NCI-H82 (cell line): ENCODE results near the gene ACVR1.
A peak's percentile ranks its signal among the peaks of the same experiment; 100 is the strongest.

Experiments used
- DNase-seq: peaks from one replicate; lab custom pipeline; 2025; lab: John Stamatoyannopoulos, UW

The ACVR1 gene

DNA sequence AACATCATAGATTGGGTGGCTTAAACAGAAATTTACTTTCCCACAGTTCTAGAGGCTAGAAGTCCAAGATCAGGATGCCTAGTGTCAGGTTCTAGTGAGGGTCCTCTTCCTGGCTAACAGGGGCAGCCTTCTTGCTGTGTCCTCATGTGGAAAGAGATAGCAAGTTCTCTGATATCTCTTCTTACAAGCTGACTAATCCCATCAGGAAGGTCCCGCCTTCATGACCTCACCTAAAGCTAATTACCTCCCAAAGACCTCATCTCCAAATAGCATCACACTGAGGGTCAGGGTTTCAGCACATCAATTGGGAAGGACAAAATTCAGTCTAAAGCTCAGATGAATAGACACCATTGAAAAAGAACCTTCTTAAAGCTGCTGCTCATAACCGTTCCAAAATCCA lies 22.9 kb downstream of the ACVR1 start:
- peak; percentile 82 for DNase-seq

DNA sequence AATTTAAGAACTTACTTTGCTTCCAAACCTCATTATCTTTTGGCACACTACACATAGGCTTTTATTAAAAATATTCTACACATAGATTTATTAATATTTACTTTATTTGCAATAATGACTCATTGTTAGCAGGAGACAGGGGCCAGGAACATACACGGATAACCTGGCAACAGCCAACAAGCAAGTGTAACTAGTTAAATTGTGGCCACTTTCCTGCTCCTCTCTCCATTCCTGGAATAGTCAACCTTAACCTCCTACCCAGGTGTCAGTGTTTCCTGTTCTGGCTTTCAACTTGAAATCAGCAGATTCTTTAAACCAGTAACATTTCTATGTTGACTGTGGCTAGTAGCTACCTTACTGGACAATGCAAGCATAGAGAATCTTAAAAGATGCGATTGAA lies 26.5 kb downstream of the ACVR1 start:
- no peak for DNase-seq

DNA sequence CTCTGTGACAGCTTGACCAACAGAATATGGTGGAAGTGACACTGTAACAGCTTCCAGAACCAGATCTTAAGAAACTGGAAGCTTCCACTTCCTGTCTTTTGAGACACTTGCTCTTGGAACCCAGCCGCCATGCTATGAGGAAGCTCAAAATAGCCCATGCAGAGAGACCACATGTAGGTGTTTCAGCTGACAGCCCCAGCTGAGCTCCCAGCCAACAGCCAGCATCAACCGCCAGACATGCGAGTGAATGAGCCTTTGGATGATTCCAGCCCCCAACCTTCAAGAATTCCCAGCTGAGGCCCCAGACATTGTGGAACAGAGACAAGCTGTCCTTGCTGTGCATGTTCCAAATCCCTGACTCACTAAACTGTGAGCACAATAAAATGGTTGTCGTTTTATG lies 27.9 kb downstream of the ACVR1 start:
- DNase-seq, result no peak

DNA sequence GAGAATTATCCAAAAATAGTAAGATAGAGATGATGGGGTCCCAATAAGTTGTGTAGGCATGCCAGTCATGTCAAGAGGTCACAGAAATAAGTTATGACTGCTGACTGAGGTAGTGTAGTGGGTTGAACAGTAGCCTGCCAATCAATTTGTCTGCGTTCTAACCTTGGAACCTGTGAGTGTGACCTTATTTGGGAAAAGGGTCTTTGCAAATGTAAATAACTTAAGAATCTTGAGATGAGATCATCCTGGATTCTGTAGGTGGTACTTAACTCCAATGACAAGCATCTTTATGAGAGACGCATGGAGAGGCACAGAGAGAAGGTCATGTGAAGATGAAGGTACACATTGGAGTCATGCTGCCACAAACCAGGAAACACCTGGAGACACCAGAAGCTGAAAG lies 31.0 kb downstream of the ACVR1 start:
- DNase-seq, result peak; percentile 26

DNA sequence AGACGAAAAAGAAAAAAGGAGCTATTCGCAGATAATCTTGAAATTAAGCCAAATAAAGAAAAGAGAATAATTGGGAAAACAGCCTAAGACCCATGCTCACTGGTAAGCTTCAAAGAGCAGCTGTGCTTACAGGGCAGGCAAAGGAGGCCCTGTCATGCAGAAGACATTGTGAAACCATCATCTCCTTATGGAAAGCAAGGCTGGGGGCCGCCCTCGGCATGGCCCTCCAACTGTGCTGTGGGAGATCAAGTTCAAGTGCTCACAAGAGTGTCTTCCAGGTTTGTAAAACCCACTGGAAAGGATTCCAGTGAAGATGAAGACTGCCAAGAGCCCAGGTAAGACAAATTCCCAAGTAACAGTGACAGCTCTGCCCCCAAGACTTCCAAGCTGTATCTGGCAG lies 32.2 kb downstream of the ACVR1 start:
- no peak for DNase-seq

DNA sequence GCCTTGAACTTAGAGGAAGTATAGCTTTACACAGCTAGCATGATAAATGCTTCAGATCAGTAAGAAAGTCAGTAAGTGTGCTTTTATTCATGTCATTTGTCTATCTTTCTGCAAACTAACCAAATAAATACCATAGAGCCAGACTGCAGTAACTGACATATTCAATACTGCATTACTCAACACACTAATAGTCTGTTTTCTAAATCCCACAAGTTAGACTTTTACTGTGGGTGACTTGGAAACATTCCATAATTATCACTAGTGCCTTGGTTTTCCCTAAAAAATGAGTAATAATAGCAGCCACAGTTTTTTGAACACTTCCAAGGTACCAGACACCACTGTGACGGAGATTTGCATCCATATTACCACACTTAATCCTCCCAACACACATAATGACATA lies 33.0 kb downstream of the ACVR1 start:
- DNase-seq, result no peak

DNA sequence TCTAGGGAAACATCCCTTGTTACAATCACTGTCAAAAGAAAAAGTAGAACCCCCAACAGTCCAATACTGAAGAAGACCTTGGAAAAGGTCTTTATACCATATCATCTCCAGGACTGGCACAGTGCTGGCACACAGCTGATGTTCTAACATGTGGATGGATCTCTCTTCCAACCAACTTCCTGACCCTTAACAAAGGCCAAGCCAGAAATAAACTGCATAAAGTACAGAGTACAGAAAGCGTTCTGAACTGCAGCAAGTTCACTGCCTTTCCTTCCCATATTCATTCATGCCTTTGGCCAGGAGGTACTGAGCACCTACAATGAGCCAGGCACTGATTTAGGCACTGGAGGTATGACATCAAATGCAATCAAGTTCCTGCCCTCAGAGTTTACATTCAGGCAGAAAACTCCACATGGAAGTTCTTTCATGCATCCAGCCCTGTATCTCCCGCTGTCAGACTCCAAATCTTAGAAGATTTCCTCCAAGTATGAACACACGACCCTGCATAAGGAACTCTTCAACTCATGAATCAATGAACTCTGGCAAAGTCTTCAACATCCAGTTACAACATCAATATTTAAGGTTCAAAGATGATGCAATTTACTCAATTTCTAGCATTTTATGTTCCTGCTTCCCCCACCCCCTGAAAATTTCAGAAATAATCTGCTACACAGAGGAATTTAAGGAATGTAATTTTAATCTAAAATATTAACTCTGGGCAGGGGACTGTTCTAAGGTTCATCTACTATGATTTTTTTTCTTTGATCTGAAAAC lies 33.8 kb downstream of the ACVR1 start:
- DNase-seq, result no peak

DNA sequence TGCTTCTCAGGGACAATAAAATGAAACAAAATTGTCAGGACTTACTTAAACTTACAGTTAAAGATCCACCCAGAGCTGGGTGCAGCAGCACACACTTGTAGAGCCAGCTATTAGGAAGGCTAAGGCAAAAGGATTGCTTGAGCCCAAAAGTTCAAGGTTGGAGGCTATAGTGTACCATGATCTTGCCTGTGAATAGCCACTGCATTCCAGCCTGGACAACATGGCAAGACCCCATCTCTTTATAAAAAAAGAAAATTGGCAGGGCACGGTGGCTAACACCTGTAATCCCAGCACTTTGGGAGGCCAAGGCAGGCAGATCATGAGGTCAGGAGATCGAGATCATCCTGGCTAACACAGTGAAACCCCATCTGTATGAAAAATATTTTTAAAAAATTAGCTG lies 34.6 kb downstream of the ACVR1 start:
- no peak for DNase-seq

DNA sequence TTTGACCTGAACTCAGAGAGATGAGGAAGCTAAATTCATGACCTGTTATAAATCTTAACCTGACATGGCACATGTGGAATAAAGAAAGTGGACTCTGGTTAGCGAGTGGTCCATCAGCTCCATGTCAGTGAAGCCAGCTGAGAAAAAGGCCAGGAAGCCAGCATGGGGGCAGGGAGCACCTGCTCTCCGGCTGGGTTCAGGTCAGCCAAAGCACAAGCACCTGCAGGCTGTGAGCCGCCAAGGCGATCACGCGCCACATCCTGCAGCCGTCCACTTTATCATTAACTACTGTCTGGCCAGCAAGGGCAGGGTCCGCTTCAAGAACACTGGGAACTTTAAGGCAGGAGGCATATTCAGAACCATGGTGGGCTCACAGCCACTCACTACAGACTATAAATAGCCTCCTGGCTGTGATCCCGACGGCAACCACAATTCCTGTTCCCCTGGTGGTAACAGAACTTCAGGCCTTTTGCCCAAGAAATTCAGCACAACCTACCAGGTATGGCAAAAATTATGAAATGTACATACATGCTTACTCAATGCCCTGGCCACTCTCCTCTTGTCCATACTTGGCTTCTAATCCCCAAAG lies 35.5 kb downstream of the ACVR1 start:
- no peak for DNase-seq

DNA sequence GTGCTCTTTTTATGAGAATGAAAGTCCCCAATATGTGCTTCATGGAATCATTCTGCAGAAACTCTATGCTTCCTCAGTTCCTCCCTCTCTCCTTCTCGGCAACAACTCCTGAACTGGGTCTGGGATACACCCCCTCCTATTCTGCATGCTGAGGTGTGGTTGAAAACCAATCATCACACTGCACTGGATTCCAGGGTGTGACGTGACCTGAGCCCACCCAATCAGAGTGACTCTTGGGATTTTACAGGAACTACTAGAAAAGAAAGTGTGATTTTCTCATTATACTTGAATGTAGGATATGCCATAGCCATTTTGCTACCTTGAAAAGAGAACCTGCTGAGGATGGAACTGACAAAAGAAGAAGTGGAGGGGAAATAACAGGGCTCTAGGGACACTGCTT lies 36.3 kb downstream of the ACVR1 start:
- DNase-seq, result no peak

DNA sequence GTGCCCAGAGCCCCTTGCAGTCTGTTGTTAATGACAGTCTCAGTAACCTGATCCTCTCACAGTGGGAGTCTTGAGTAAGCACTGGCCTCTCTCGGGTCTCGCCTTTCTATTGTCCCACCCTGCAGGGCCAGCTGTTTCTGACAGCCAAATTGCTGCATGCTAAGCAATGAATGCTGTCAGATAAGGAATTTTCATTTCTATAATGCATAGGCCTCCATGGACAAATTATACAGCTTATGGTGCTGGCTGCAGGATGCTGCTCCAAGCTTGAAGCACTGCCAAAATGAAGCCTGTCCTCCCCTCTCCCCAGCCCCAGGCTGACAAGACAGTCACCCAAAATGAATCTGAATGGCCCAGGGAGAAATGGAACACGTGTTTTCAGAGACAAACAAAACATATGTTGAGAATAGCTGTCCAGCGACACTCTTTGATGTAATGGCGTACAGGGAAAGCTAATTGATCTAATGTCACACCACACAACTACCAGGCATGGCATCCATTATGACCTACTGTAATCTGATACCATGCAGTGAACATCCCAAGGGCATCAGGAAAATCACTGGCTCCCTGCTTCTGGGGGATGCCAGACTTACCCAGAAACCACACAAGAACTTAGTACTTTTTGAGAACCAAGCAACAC lies 36.8 kb downstream of the ACVR1 start:
- peak; percentile 91 for DNase-seq

DNA sequence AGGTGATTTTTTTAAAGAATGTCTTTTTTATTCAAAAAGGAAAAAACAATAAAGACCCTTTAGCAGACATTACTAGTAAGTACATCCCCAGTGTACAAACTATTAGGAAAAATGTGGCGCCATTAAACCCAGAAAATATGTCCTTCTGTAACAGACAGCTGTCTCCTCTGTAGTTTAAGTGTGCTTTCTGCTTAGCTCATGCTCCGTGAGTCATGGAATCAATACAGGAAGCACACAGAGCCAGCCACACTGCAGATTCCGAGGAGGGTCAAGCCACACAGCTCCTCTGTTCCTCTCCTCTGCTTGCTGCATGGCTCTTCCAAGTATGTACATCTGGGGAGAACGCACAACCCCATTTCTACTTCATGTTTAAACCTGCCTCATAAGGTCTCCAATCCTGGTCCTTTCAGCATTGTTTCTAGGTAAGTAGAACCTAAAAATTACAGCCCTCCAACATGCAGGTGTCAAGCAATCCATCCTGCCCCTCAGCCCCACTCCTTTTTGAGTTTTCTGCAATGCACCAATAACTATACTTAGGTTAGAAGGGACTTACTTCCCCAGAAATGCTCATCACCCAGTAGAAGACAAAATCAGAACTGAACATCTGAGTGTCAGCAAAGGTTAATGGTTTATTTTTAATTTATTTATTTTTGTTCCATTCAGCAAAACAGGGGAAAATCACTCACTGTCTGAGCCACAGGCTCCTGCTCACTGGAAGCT lies 37.5 kb downstream of the ACVR1 start:
- peak; percentile 55 for DNase-seq

DNA sequence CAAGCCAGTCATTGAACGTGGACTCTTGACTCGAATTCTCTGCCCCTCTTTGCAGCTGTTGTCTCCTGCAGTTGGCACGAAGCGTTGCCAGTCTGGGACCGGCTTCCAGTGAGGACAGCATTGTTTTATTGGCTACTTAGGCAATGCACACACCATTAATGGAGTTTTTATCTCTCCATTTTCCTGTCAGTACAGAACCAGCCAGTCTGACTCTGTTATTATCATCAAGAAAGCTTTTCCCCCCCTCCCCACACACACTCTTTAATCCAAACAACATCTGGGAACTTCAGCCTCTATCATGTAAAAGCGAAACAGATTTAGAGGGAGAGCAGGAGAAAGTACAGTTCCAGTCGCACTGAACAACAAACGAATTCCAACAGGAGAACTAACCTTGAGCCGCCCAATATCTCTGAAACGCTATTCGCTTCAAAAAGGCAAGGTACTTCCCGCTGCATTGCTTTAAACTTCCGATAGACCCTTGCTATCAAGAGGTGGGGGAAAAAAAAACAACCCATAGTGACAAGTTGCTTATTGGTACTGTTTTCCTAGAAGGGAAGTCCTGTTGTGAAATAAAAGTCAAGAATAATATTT lies 38.2 kb downstream of the ACVR1 start:
- peak; percentile 76 for DNase-seq

DNA sequence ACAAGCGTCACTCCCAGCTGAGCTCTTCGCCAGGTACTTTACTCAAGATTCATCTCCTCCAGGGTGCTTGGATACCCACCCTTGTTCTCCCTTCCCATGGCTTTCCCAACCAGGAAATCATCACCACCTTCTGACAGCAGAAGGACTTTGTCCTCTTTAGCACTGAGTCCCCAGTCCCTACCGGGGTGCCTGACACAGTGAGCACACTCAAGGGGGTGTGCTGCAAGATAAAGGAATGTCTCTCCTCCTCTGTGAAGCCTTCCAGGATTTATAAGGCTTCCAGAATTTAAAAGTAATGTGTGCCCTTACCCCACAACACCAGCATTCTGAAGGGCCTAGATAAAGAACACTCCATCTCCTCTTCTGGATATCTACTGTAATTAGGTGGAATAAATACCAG lies 39.6 kb downstream of the ACVR1 start:
- no peak for DNase-seq

DNA sequence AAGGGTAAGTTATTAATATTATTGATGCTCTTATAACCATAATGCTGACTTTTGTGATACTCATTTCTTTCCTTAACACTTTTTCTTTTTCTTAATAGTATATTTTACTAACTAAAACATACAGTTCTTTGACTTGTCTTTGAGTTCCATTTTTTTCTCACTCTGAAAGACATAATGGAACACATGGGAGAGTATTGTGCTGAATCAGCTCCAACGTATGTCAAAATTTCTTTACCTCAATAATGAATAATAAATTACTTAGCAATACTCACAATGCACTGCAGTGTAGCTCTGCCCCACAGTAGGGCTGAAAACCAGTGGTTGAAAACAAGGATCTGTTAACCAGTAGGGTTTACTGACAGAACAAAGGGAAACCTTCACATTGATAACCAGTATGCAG lies 40.7 kb downstream of the ACVR1 start:
- DNase-seq, result no peak

DNA sequence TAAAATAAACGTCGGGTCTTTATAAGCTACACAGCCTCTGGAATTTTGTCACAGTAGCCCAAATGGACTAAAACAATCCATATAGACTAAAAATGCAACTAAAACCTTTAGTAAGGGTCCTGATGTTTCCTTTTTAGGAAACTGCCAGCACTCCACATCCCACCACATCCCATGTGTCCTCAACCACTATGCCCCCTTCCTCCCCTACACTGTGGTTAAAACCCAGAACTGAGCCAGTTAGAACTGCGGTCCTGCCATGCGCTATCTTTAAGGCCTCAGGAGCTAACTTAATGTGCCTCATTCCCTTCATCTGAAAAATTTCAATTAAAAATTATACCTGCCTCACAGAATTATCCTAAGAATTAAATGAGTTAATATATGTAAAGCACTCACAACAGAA lies 41.1 kb downstream of the ACVR1 start:
- no peak for DNase-seq

DNA sequence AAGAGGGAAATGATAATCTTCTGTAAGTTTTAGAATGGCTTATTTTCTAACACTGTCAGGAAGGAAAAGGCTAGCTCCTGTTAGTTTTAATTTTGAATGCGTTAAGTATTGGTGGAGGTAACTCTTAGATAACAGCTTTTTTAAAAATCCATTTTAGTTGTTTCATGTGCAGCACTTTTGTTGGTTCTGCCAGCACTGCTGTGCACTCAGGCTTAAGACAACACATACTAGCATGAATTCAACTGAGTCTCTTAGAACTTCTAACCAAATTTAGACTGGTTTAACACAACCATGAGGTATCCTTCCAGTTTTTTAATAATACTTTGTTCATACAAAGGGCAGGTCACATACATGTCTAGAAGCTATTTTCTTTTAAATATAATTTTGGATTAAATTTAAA lies 42.4 kb downstream of the ACVR1 start:
- no peak for DNase-seq

DNA sequence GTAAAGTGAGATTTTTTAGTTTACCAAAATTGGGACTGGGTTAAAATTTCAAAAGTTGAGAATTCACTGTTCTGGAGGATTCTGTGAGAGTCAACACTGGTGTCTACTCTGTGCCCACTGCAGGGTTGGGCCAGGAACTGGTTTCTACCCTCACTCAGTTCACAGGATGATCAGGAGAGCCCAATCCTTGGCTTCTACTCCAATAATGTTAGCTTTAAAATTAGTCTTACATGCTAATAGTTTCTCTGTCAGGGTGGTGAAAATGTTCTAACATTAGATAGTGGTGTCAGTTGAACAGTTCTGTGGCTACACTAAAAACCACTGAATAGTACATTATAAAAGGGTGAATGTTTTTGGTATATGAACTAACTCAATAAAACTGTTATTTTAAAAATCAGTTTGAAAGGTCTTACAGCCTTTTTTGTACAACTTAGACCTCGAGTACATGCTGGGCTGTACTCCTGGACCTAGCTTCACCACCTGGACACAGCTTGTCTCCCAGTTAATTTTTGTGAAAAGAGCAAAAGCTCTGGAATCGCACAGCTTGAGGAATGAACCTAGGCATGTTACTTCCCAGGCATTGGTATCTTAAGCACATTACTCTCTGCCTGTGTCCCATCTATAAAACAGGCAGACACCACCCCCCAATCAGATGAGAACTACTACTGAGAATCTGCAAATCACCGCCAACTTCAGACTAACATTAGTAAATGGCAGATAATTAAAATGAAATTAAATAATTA lies 44.4 kb downstream of the ACVR1 start:
- no peak for DNase-seq

DNA sequence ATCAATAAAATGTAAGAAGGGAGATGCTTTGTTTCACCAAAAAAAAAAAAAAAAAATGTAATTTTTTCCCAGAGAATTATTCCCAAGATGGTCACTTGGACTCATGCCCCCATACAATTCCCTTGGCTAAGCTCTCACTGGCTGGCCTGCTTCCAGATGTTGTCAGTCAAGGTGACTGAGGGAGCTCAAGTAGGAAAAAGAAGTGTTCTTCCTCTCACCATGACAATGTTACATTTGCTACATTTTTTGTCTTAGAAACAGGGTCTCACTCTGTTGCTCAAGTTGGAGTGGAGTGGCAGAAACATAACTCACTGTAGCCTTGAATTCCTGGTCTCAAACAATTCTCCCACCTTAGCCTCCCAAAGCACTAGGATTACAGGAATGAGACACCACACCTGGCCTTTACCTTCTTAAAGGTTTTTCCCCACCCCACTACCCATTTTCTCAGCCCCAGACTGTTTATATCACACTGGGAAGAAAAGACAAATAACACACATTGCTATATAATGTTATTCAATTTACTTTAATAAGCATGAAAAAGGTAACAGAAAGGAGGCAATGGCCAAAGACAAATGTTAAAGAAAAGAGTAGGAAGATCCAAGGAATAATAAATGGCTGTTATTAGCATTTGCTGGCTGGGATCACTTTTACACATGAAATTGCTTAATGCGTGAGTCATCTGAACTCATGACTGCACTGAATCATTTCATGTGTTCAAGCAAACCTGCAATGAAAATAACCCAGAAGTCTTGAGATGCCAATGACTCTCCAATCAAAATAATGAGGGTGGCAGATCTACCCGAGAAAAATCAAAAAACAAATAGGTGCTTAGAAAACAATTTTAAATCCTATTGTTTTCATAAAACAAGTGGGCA lies 45.2 kb downstream of the ACVR1 start:
- DNase-seq, result no peak

DNA sequence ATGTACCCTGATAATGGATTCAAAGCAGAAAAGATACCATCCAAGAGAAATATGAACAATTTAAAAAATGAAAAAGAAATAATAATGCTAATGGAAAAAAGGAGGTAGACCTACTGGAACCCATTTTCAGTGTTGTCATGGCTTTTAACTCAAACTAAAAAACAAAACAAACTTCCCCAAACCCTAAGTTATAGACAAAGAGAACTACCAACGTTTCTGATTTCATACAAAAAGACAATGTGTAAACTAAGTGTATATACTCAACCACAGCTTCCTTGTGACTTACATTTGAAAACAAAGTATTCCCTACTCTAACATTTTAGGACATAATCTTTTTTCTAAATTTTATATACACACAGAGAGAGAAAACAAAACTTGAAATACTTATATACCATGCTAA lies 45.9 kb downstream of the ACVR1 start:
- DNase-seq, result no peak

DNA sequence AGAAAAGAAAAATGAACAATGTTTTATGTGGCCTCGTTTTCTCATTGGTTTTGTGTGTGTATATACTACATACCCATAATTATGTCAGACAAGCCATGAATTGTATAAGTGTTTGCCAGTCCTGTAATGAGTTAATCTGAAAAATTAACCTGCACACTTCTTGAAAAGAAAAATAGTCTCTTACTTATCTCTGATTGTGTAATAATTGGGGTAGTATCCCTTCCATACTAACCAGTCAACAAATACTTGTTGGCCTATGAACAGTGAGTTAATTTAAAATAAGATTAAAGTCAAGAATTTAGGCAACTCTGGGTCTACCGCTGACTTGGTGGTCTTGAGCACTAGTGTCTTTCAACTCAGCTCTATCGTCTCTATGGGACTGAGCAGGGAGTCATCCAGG lies 48.8 kb downstream of the ACVR1 start:
- DNase-seq, result no peak
